ENCODE measurements around the gene CADM1. TPM values are rescaled to one million over a fixed set of nuclear protein-coding genes. Genes with fewer than 3 reads are reported as not detected.

Gene CADM1
- total and polyA plus RNA-seq, 11 donors: 11.4 to 80.2 (median 40.6) TPM

DNA sequence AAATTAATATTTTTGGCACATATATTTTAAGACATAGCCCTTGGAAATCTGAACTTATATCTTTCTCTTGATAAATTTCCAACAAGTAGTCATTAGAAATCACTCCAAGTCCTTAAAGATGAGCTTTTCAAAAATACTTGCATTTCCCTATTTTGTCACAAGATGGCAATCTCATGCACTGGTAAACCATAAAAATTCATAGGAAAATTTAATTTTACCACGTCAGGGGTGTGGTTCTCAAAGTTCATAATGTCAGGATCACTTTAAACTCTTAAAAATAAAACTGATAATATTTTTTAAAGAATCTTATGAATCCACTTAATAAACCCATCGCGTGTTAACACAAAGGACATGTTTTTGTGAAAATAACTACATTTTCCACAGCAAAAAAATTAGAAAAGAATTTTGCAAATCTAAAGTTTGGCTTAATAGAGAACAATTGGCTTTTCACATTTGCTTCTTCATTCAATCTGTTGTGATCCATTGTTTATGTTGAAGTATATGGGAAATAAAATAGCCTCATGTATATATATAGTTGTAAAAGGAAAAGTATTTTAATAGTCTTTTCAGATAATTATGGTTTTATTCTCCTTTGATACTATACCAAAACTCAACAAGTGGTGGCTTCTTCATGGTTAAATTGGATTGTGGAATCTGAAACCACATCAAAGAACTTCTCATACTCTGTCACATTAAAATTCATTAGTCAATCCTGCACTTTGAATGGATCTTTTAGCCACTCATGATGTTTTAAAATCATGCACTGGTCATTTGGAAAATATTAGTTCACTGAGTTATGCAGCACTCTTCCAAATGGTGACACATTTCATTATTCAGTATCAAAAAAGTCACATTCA is 169.1 kb downstream of the CADM1 start:
- Histone ChIP-seq H3K36me3 (no peaks in the 10 kb centered on the region), H3K4me1 (peaks cover 0 to 8% (median 0%) of the 10 kb centered on the region in 12 donors), H3K4me3 (no peak overlapping the region), H3K9me3 (no peaks in the 10 kb centered on the region), H3K27me3 (no peaks in the 10 kb centered on the region), H3K27ac (no peak overlapping the region)
- ATAC-seq: no peak
- intact Hi-C loops (cut with DNase I): loop anchor here (2.0 to 10.0 kb wide), 10 partner anchors 160 to 1360 kb away; partner anchors contain the start of gene CADM1 (in 5 of the 10)
- WGBS, 4 donors: 54 to 57% (median 55%) methylated on average over 3 of the region's 3 CpGs
- TF ChIP-seq CTCF (IDR thresholded peaks at IDR 0.05) (peak; percentile 50 to 85 (median 73)), POLR2A (IDR thresholded peaks at IDR 0.05) (no peak)
- no peak for DNase-seq

DNA sequence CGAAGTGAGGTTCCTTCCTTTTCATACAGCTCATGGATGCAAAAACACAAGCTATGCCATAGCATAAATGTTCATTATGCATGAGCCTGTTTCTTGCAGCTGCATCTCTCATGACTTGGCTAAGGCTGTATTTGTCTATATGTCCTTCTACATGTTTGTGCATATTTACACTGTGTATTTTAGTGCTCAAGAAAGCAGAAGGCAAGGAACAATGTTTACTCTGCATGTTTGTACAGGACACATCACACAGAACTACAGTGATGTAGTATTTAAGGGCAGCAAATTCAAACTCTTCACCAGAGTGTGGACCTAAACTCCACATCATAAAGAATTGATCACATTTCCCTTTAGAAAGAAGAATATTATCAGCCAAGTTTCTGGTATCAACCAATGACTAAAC is 170.3 kb downstream of the CADM1 start:
- intact Hi-C loops (cut with DNase I): loop anchor here in 8 of 10 donors (2.0 to 10.0 kb wide), 10 partner anchors 161 to 1361 kb away; partner anchors contain the start of gene CADM1 (in 2 of the 8)
- H3K4me3 ChIP-seq: no peak overlapping the region
- 38 to 70% (median 57%) methylated on average over 1 of the region's 1 CpG for WGBS, 4 donors
- H3K9me3 ChIP-seq: no peaks in the 10 kb centered on the region
- no peaks in the 10 kb centered on the region for H3K27me3 ChIP-seq
- DNase-seq: no peak
- no peak for ATAC-seq
- no peak overlapping the region for H3K27ac ChIP-seq
- TF ChIP-seq POLR2A (IDR thresholded peaks at IDR 0.05) (no peak), CTCF (IDR thresholded peaks at IDR 0.05) (no peak)
- H3K36me3 ChIP-seq: no peaks in the 10 kb centered on the region
- H3K4me1 ChIP-seq: peaks cover 0 to 8% (median 0%) of the 10 kb centered on the region in 12 donors

DNA sequence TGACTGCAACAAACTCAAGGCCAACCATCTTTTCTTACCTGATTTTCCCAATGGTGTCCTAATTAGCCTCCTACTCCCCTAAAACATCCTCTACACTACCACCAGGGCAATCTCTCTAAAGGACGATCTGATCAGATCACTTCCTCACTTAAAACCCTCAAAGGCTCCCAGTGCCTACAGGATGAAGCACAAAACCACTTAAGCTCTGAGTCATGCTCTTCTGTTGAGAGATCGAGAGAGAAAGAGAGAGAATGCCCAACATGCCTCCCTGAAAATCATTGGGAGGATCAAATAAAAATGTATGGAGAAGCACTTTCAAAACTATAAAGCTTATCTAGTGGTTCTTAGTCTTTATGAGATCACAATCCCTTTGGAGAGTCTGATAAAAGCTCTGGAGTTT is 171.1 kb downstream of the CADM1 start:
- intact Hi-C loops (cut with DNase I): loop anchor here in 7 of 10 donors (5.0 to 10.0 kb wide), 7 partner anchors 162 to 1362 kb away; partner anchors contain the start of gene CADM1 (in 1 of the 7)
- H3K4me3 ChIP-seq: no peak overlapping the region
- no peak overlapping the region for H3K27ac ChIP-seq
- H3K36me3 ChIP-seq: no peaks in the 10 kb centered on the region
- H3K4me1 ChIP-seq: peaks cover 0 to 8% (median 0%) of the 10 kb centered on the region in 12 donors
- no peaks in the 10 kb centered on the region for H3K27me3 ChIP-seq
- ATAC-seq (no peak), DNase-seq (no peak)
- WGBS, 4 donors: 46 to 58% (median 55%) methylated on average over 2 of the region's 2 CpGs
- H3K9me3 ChIP-seq: no peaks in the 10 kb centered on the region
- TF ChIP-seq POLR2A (IDR thresholded peaks at IDR 0.05) (no peak), CTCF (IDR thresholded peaks at IDR 0.05) (no peak)

Measured in heart left ventricle (tissue), 16 donors.